Stimulated activated CD4-positive, alpha-beta T cell treated with anti-CD3 and anti-CD28 coated beads, Interleukin-15, amount 100 ng/mL, for 1 hour (primary cell): Measurements from ENCODE around the gene DYNC1I1.

ENCODE experiments used
- DNase-seq, 2 donors: peaks; one replicate each; pipeline ENCODE4 v3.0.0-alpha.2; 2020; ENCODE audit warnings: low read depth in 1 of 2, low spot score in 1 of 2

The DYNC1I1 gene

DNA sequence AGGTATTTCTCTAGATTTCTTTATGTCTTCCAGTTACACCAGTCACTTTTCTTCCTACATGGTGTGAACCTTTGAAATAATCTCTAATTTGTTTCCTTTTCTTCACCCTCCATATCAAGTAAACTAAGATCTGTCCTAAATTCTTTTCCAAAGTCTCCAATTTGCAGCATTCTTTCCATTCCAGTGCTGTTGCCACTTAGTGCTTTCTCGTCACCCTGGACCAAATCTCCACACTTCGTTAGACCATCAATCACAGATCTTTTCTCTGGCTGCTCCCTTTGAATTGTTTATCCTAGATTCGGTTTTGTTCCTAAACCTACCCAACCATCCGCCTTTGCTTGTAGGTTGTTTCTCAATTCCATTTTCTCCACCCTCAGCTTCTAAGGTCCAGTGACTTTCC is 74.7 kb downstream of the DYNC1I1 start:
- DNase-seq = no peak

GRCh38 chr7:95859429-95859828 is 87.1 kb downstream of the DYNC1I1 start:
- DNase-seq = no peak

DNA sequence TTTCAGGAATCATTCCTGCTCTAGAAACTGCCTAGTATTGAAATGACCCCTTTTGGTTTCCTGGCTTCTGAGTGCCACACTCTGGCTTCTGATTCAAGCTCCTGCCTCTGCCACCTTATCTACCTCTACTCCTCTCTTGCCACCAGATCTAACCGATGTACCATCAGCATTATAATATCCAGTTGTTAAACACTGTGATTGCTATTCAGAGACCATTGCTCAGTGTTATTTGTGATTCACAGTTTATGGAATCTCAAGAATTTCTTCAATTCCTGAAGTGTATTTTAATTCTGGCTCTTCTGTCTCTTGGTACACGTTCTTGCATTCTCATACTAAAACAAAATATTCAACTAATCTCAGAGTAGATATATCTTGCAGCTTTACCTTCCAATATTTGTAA is 88.7 kb downstream of the DYNC1I1 start:
- no peak for DNase-seq

DNA sequence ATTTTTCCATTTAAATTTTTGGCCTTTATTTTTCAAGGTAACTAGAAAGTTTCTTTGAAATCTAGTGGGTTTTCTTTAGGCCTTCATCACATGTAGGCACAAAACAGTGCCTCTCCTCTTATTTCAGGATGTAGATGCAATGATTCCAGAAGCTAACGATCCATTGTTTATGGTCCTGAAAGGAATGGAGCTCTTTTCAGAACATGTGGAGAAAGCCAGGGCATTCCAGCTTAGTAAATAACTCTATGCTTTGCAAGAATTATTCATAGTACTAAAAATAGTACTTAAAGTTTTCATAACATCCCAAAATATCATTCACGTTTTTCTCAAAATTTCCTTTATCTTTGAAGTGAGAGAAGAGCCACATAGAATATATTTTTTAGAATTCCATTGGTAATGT is 91.3 kb downstream of the DYNC1I1 start:
- no peak for DNase-seq

DNA sequence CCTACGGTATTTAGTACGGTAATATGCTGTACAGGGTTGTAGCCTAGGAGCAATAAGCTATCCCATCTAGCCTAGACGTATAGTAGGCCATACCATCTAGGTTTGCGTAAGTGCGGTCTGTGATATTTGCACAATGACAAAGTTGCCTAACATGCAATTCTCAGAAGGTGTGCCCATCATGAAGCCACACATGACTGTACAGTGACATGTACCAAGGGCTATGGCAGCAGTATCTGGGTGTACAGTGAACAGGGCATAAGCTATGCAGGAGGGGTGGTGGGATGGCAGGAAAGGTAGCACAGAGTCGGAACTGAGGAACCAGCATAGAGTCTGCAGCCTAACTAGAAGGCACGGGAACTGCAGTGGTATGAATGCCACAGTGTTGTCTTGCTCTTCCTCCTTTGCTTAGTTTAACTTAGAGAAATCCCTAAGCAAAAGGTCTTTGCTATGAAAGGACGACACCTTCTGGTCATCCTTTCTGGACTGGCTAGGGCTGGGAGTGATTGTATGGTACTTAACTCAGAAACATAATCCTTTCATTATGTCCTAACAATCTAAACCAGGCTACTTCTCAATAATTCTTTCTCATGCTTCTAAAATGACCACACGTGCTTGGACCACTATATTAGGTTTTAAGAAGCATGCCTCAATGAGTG is 93.5 kb downstream of the DYNC1I1 start:
- DNase-seq = no peak

DNA sequence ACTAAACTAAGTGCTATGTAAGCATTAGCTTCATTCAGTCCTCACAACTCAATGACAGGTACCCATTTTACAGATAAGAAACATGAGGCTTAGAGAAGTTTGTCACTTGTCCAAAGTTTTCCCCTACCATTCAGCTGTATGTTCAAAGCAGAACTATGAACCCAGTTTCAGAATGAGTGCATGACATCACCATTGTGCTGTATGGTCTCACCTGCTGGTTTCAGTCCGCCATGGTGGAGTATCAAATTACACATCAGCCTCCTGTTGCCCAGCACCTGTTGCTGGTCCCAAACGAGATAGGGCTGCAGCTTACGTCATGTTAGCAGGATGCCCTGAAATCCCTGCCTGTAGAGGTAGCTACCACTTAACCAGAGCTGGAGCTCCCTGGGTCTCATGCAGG is 95.0 kb downstream of the DYNC1I1 start:
- DNase-seq = no peak

- no peak for DNase-seq
Observed at GRCh38 chr7:95871075-95871848, 98.9 kb downstream of the DYNC1I1 start.

- no peak for DNase-seq
Observed at GRCh38 chr7:95871896-95872295, 99.5 kb downstream of the DYNC1I1 start.

GRCh38 chr7:95874129-95874528 is 101.8 kb downstream of the DYNC1I1 start:
- DNase-seq = no peak

GRCh38 chr7:95874541-95875265 is 102.3 kb downstream of the DYNC1I1 start:
- DNase-seq = no peak

DNA sequence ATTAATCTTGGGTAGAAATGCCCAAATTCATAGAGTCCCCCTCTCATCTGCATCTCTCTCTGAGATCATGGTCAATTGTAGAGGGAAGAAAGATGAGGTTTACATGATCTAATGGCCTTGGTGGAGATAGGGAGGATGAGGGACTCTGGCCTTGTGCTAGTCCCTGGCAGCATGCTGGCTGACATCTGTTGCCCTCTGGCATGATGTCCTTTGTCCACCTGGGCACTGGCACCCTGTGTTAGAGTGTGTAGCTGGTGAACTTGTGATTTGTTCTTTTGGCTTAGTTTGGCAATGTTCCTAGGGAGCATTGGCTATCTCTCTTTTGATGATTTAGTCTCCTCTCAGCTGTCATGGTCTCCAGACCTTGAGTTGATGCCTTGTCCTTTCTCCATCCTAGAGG is 103.2 kb downstream of the DYNC1I1 start:
- DNase-seq = no peak

GRCh38 chr7:95878677-95879076 is 106.3 kb downstream of the DYNC1I1 start:
- no peak for DNase-seq

- no peak for DNase-seq
Observed at GRCh38 chr7:95881597-95881996, 109.2 kb downstream of the DYNC1I1 start.

DNA sequence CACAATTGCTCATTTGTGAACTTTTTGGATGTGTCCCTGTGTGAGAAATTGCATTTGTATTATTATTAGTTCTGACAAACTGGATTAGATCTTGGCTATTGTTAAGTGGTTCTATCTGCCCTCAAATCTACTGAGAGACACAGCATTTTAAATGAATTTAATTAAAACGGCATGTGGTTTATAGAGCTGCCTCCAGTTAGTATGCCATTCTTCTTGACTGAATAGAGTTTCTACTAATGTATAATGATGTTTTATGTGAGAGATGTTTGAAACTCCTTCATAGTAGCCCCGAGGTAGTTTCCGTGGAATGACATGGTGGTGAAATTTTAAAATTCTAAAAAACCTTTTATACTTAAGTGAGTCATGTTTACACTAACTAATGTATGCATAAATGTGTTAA is 110.9 kb downstream of the DYNC1I1 start:
- no peak for DNase-seq

GRCh38 chr7:95886501-95887090 is 114.2 kb downstream of the DYNC1I1 start:
- no peak for DNase-seq

- no peak for DNase-seq
Observed at GRCh38 chr7:95893484-95893883, 121.1 kb downstream of the DYNC1I1 start.

- DNase-seq = no peak
Observed at GRCh38 chr7:95897557-95898251, 125.3 kb downstream of the DYNC1I1 start.

DNA sequence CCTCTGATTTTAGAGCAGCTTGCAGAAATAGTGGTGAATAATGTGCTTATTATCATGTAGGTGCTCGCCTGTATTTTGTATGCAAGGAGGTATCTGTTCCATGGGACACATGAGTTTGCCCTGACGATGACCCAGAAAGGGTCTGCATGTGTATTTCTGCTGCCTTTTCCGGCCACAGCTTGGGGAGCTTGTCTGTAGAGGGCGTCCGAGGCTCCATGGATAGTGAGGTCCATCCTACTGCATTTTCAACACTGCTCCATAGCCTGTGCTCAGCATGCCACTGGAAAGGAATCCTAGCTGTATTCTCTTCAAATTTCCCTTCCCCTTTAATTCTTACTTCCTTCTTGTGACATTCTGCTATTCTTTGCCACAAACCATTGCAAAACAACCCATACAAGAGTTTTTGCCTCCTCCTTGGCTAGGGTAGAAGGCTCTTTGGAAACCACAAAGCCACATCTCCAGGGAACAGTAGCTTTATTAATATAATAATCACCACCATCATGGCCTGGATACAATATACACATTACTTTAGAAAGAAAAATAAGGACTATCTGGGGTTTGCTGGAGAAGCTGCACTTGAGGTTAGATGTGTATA is 127.7 kb downstream of the DYNC1I1 start:
- no peak for DNase-seq

DNA sequence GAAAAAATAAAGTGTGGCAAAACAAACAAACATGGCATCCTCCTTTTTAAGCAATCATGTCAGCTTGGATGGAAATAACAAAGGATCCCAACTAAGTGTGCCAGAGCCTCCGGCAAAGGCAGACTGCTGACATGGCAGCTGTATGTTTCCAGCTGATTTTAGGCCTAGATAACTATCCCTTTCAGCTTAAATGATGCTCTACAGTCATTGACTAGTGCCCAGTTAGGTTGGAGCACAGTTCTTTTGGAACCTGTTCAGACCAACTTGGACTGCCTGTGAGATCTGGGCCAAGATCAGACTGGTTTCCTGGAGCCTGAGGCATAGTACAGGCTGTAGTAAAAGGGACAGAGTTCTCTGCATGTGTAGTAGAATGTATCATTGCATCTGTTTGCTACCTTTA is 128.7 kb downstream of the DYNC1I1 start:
- no peak for DNase-seq

GRCh38 chr7:95904099-95904498 is 131.7 kb downstream of the DYNC1I1 start:
- DNase-seq = no peak

DNA sequence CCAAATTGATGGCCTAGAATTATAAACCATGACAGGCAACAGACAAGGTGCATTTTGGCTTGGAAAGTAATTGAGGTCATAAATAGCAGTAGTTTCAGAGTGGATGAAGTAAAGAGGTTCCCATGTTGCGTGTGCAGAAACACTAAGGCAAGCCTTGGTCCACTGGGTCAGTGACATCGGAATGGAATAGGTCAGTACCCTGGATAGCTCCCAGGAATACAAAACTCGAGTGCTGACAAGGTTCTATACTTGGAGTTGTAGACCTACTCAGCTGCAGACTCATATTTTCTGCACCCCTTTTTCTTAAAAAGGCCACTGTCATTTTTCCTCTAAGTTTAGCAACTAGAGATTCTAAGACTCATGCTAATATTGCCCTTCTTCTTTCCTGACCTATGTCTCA is 132.8 kb downstream of the DYNC1I1 start:
- no peak for DNase-seq
